Hematopoietic multipotent progenitor cell treated with erythropoietin and hydrocortisone succinate and interleukin-3 and kit ligand, for 15 days (in vitro differentiated cells): ENCODE results near the gene MYH9.
"Not testable (repeated sequence)": the region's sequence is repeated elsewhere in the genome, so short reads cannot be mapped to it uniquely, and the experiment has no call there.

ENCODE experiments used
- DNase-seq: peaks from one replicate; pipeline ENCODE4 v3.0.0-alpha.2; 2015; ENCODE audit warnings: low spot score

MYH9 gene

GRCh38 chr22:36387959-36388726 lies at the start of gene MYH9:
MYH9 (minus strand) TSS chr22:36387967; CDS start chr22:36349236, 38,731 bp downstream.
- peak; percentile 99 for DNase-seq

GRCh38 chr22:36435516-36436415 lies 48.0 kb upstream of the MYH9 start:
- DNase-seq: no peak

GRCh38 chr22:36433318-36434231 lies 45.8 kb upstream of the MYH9 start:
- DNase-seq: no peak

- DNase-seq: no peak
Measured at GRCh38 chr22:36432592-36433317, 45.0 kb upstream of the MYH9 start.

GRCh38 chr22:36431977-36432376 lies 44.2 kb upstream of the MYH9 start:
- no peak for DNase-seq

- DNase-seq: no peak
Measured at GRCh38 chr22:36430863-36431262, 43.1 kb upstream of the MYH9 start.

- DNase-seq: not testable (repeated sequence)
Measured at GRCh38 chr22:36427952-36428351, 40.2 kb upstream of the MYH9 start.

- DNase-seq: no peak
Measured at GRCh38 chr22:36425977-36426523, 38.3 kb upstream of the MYH9 start.

- DNase-seq: no peak
Measured at GRCh38 chr22:36424901-36425579, 37.3 kb upstream of the MYH9 start.

- DNase-seq: not testable (repeated sequence)
Measured at GRCh38 chr22:36424466-36424865, 36.7 kb upstream of the MYH9 start.

- DNase-seq: no peak
Measured at GRCh38 chr22:36423461-36424404, 36.0 kb upstream of the MYH9 start.

- DNase-seq: no peak
Measured at GRCh38 chr22:36422287-36423014, 34.7 kb upstream of the MYH9 start.

- DNase-seq: no peak
Measured at GRCh38 chr22:36419912-36420882, 32.4 kb upstream of the MYH9 start.

GRCh38 chr22:36419177-36419911 lies 31.6 kb upstream of the MYH9 start:
- DNase-seq: peak; percentile 23

GRCh38 chr22:36417281-36417686 lies 29.5 kb upstream of the MYH9 start:
- DNase-seq: no peak

- DNase-seq: no peak
Measured at GRCh38 chr22:36415415-36416168, 27.8 kb upstream of the MYH9 start.
